Measurements from ENCODE around the gene ZNHIT2. TPM values are rescaled to one million over a fixed set of nuclear protein-coding genes. Genes with fewer than 3 reads are reported as not detected.

ZNHIT2 gene
- total and polyA plus RNA-seq, 2 of the 13 experiments (the other 11 are each of a cell fraction or from before 2014, with no cell fraction given), result 1.1 to 6.5 TPM

DNA sequence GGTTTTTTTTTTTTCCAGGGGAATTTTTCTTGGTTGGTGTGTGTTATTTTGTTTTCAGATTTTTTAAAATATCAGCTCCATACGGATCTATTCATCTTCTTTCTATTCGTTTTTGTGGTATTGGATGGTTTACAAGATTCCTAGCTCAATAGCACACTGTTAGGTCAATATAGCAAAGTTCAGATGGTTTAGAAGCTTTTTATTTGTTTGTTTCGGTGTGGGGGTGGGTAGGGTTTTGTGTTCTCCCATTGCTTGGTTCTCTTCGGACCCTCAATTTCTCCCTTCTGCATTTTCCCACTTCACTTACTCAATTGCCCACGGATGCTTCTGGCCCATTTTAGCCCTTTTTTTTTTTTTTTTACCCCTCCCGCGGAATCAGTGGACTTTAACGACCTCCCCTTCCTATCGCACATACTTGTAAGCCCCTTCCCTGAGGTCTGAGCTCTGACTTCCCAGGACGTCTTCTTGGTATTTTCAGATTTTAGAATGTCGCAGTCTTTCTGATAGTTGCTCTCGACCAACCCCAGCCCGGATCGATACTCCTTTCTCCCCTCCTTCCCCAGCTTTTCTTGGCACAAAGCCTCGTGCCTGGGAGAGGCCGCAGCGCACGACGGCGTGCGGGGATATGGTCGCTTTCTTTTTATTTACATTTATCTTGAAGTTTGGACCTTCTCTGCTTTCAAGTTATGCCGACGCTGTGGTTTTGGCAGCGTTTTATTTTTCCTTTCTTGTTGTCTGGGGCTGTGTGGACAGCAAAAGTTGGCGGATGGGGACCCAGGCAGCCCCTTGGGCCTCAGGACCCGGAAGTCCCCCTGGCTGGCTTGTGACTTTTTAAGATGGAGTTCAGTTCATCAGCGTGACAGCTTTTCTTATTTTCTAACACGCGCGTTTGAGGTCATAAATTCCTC, 48.2 kb upstream of the ZNHIT2 start (continued):
- no peak for TF ChIP-seq EED (CRISPR knock-in tag; IDR thresholded peaks at IDR 0.05)
- TF ChIP-seq ATF6 (CRISPR knock-in tag; conservative IDR thresholded peaks at IDR 0.05), result no peak
- TF ChIP-seq, protein P1, sequence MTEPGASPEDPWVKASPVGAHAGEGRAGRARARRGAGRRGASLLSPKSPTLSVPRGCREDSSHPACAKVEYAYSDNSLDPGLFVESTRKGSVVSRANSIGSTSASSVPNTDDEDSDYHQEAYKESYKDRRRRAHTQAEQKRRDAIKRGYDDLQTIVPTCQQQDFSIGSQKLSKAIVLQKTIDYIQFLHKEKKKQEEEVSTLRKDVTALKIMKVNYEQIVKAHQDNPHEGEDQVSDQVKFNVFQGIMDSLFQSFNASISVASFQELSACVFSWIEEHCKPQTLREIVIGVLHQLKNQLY (CRISPR knock-in tag; IDR thresholded peaks at IDR 0.05), result peak; percentile 61; the same call in 1 of the 2 replicates
- no peak for TF ChIP-seq SP5 (CRISPR knock-in tag; IDR thresholded peaks at IDR 0.05; ENCODE audit: borderline replicate concordance, low read depth)
- peak; percentile 31; the same call in 1 of the 2 replicates for TF ChIP-seq NR2C2 (CRISPR knock-in tag; IDR thresholded peaks at IDR 0.05; ENCODE audit: borderline replicate concordance)
- no peak for TF ChIP-seq MAF1 (CRISPR knock-in tag; IDR thresholded peaks at IDR 0.05; ENCODE audit: borderline replicate concordance)
- TF ChIP-seq NFIB (CRISPR knock-in tag; IDR thresholded peaks at IDR 0.05; ENCODE audit: borderline replicate concordance), result no peak
- TF ChIP-seq ZNF160 (CRISPR knock-in tag; IDR thresholded peaks at IDR 0.05), result no peak
- TF ChIP-seq POLR2G (IDR thresholded peaks at IDR 0.05; ENCODE audit: low read depth, low read length), result peak; percentile 85
- TF ChIP-seq U2AF1 (optimal IDR thresholded peaks at IDR 0.05; ENCODE audit: low read depth, low read length), result peak; percentile 67
- TF ChIP-seq, protein P2, sequence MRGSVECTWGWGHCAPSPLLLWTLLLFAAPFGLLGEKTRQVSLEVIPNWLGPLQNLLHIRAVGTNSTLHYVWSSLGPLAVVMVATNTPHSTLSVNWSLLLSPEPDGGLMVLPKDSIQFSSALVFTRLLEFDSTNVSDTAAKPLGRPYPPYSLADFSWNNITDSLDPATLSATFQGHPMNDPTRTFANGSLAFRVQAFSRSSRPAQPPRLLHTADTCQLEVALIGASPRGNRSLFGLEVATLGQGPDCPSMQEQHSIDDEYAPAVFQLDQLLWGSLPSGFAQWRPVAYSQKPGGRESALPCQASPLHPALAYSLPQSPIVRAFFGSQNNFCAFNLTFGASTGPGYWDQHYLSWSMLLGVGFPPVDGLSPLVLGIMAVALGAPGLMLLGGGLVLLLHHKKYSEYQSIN (CRISPR knock-in tag; IDR thresholded peaks at IDR 0.05; ENCODE audit: borderline replicate concordance), result no peak
- no peak for TF ChIP-seq PRMT3 (CRISPR knock-in tag; IDR thresholded peaks at IDR 0.05; ENCODE audit: borderline replicate concordance, low read depth)
- no peak for TF ChIP-seq CHCHD3 (CRISPR knock-in tag; IDR thresholded peaks at IDR 0.05)
- TF ChIP-seq ZNF441 (CRISPR knock-in tag; IDR thresholded peaks at IDR 0.05; ENCODE audit: borderline replicate concordance), result peak; percentile 65; the same call in 1 of the 2 replicates
- TF ChIP-seq ZNF652 (CRISPR knock-in tag; IDR thresholded peaks at IDR 0.05; ENCODE audit: borderline replicate concordance, low read depth), result no peak
- TF ChIP-seq, protein P3, sequence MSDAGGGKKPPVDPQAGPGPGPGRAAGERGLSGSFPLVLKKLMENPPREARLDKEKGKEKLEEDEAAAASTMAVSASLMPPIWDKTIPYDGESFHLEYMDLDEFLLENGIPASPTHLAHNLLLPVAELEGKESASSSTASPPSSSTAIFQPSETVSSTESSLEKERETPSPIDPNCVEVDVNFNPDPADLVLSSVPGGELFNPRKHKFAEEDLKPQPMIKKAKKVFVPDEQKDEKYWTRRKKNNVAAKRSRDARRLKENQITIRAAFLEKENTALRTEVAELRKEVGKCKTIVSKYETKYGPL (CRISPR knock-in tag; IDR thresholded peaks at IDR 0.05), result no peak
- TF ChIP-seq, protein P4, sequence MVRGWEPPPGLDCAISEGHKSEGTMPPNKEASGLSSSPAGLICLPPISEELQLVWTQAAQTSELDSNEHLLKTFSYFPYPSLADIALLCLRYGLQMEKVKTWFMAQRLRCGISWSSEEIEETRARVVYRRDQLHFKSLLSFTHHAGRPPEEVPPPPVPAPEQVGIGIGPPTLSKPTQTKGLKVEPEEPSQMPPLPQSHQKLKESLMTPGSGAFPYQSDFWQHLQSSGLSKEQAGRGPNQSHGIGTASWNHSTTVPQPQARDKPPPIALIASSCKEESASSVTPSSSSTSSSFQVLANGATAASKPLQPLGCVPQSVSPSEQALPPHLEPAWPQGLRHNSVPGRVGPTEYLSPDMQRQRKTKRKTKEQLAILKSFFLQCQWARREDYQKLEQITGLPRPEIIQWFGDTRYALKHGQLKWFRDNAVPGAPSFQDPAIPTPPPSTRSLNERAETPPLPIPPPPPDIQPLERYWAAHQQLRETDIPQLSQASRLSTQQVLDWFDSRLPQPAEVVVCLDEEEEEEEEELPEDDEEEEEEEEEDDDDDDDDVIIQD (CRISPR knock-in tag; IDR thresholded peaks at IDR 0.05; ENCODE audit: low read depth), result no peak
- TF ChIP-seq GATA4 (IDR thresholded peaks at IDR 0.05; ENCODE audit: borderline replicate concordance, low read depth), result no peak
- TF ChIP-seq YEATS2 (CRISPR knock-in tag; IDR thresholded peaks at IDR 0.05; ENCODE audit: borderline replicate concordance), result peak; percentile 45; the same call in 1 of the 2 replicates
- TF ChIP-seq TCF12 (IDR thresholded peaks at IDR 0.05), result no peak
- TF ChIP-seq TCF12 (CRISPR knock-in tag; IDR thresholded peaks at IDR 0.05), result no peak
- no peak for TF ChIP-seq ZNF773 (CRISPR knock-in tag; IDR thresholded peaks at IDR 0.05; ENCODE audit: borderline replicate concordance)
- no peak for TF ChIP-seq NFE2L1 (CRISPR knock-in tag; IDR thresholded peaks at IDR 0.05; ENCODE audit: borderline replicate concordance)
